Endothelial cell of umbilical vein (primary cell): ENCODE results near the gene DNAJC6.

Source experiments
- CTCF ChIP-seq, 2 donors: IDR thresholded peaks; 1 replicate in 1 of 2; 2 replicates in 1 of 2; pipeline ENCODE4 v1.5.1; 2011; ENCODE audit warnings: low read length in 2 of 2, mild to moderate bottlenecking in 2 of 2, moderate library complexity in 2 of 2, control low read depth in 1 of 2, inconsistent platforms in 1 of 2, low read depth in 1 of 2; ENCODE audit not compliant: insufficient read depth in 1 of 2; ENCODE audit errors: extremely low read depth in 1 of 2
- EZH2 ChIP-seq: IDR thresholded peaks from 2 replicates; pipeline ENCODE4 v1.6.1; 2012; ENCODE audit warnings: borderline replicate concordance, low read depth, mild to moderate bottlenecking, moderate library complexity, low read length, inconsistent platforms; ENCODE audit not compliant: severe bottlenecking
- GATA2 ChIP-seq: IDR thresholded peaks from 2 replicates; pipeline ENCODE4 v1.7.0; 2011; ENCODE audit warnings: low read depth, mild to moderate bottlenecking, moderate library complexity, mixed read lengths, low read length; ENCODE audit not compliant: insufficient read length, insufficient read depth
- MAX ChIP-seq: IDR thresholded peaks from 2 replicates; pipeline ENCODE4 v1.6.1; 2011; ENCODE audit not compliant: insufficient read depth, insufficient read length
- MYC ChIP-seq: IDR thresholded peaks from one replicate; pipeline ENCODE4 v1.6.1; 2011; ENCODE audit warnings: mild to moderate bottlenecking, low read depth, low read length
- POLR2A ChIP-seq: IDR thresholded peaks from 2 replicates; pipeline ENCODE4 v1.6.1; 2012; ENCODE audit warnings: low read depth, mild to moderate bottlenecking, control low read depth, low read length
- POLR2AphosphoS5 ChIP-seq: IDR thresholded peaks from 2 replicates; pipeline ENCODE4 v1.6.1; 2012; ENCODE audit warnings: low read depth, mild to moderate bottlenecking, control low read depth, low read length, moderate library complexity; ENCODE audit not compliant: insufficient read depth

- TF ChIP-seq EZH2 (no peak), CTCF (IDR thresholded peaks at IDR 0.05; ENCODE audit: extremely low read depth in 1 of 2, insufficient read depth in 1 of 2, low read depth in 1 of 2, low read length in 2 of 2) (no peak), POLR2A (no peak), GATA2 (no peak), POLR2AphosphoS5 (no peak), MYC (no peak), MAX (no peak)
Observed at GRCh38 chr1:65330021-65330420, 20.7 kb downstream of the DNAJC6 start.
